ENCODE measurements around the gene MIA. TPM values are rescaled to one million over a fixed set of nuclear protein-coding genes. Genes with fewer than 3 reads are reported as not detected.

Gene MIA
- total and polyA plus RNA-seq, 9 of the 15 experiments (the other 6 are each of a cell fraction or from before 2014, with no cell fraction given), result 0.21 TPM; not detected in 8

DNA sequence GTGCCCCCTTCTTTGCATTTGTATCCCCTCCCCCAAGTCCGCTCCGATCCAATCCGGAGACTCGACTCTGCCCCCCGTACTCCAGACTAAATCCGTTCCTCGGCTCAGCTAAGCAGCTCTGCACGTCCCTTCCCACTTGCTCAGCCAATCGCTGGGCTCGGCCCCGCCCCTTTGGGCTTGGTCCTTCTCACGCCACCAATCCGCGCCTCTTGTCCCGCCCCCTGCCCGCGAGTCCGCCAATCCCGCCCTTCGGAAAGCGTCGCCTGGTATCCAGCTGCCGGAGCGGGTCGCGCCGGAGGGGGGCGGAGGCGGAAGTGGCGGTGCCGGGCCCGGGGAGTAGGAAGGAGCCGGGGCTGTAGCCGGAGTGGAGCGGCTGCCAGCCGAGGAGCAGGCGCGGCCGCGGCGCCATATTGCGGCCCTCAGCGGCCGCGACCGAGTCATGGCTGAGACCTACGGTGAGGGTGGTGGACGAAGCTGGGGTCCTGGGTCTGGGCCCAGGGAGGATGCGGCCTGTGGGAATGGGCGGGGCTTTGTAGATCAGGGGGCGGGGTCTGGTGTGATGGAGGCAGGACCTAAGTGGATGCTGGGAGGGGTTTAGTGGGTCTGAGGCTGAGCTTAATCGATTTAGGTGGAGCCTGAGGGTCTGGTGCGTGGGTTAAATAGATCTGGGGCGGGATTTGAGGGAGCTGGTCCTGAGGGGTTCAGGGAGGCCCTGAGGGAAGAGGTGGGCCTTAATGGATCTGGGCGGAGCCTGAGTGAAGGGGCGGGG is 2.8 kb downstream of the MIA start, which contains the start of gene RAB4B (continued):
- TF ChIP-seq, protein P1, sequence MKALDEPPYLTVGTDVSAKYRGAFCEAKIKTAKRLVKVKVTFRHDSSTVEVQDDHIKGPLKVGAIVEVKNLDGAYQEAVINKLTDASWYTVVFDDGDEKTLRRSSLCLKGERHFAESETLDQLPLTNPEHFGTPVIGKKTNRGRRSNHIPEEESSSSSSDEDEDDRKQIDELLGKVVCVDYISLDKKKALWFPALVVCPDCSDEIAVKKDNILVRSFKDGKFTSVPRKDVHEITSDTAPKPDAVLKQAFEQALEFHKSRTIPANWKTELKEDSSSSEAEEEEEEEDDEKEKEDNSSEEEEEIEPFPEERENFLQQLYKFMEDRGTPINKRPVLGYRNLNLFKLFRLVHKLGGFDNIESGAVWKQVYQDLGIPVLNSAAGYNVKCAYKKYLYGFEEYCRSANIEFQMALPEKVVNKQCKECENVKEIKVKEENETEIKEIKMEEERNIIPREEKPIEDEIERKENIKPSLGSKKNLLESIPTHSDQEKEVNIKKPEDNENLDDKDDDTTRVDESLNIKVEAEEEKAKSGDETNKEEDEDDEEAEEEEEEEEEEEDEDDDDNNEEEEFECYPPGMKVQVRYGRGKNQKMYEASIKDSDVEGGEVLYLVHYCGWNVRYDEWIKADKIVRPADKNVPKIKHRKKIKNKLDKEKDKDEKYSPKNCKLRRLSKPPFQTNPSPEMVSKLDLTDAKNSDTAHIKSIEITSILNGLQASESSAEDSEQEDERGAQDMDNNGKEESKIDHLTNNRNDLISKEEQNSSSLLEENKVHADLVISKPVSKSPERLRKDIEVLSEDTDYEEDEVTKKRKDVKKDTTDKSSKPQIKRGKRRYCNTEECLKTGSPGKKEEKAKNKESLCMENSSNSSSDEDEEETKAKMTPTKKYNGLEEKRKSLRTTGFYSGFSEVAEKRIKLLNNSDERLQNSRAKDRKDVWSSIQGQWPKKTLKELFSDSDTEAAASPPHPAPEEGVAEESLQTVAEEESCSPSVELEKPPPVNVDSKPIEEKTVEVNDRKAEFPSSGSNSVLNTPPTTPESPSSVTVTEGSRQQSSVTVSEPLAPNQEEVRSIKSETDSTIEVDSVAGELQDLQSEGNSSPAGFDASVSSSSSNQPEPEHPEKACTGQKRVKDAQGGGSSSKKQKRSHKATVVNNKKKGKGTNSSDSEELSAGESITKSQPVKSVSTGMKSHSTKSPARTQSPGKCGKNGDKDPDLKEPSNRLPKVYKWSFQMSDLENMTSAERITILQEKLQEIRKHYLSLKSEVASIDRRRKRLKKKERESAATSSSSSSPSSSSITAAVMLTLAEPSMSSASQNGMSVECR (CRISPR knock-in tag; IDR thresholded peaks at IDR 0.05), result peak; percentile 73
- TF ChIP-seq ZNF347 (CRISPR knock-in tag; IDR thresholded peaks at IDR 0.05; ENCODE audit: low read depth) (no peak), SIN3B (IDR thresholded peaks at IDR 0.05; ENCODE audit: low read depth) (peak; percentile 59; the same call in 1 of the 2 replicates), NCOA1 (IDR thresholded peaks at IDR 0.05; ENCODE audit: low read depth) (no peak), PHF20 (IDR thresholded peaks at IDR 0.05; ENCODE audit: partially characterized antibody) (peak; percentile 94), CREBBP (IDR thresholded peaks at IDR 0.05; ENCODE audit: low read depth, low read length) (no peak), ZFX (CRISPR knock-in tag; IDR thresholded peaks at IDR 0.05) (peak; percentile 96), MBD2 (IDR thresholded peaks at IDR 0.05; ENCODE audit: borderline replicate concordance, low read depth) (peak; percentile 99), OTX1 (CRISPR knock-in tag; IDR thresholded peaks at IDR 0.05) (0 out of 2 replicates have a peak, but pooled peaks have one; percentile 15), HDAC3 (IDR thresholded peaks at IDR 0.05; ENCODE audit: borderline replicate concordance, partially characterized antibody) (no peak), SAP30 (IDR thresholded peaks at IDR 0.05; ENCODE audit: borderline replicate concordance, insufficient read depth, low read depth, low read length, poor library complexity, severe bottlenecking) (peak; percentile 94), SPI1 (IDR thresholded peaks at IDR 0.05; ENCODE audit: borderline replicate concordance, low read depth, low read length) (peak; percentile 76; the same call in 1 of the 2 replicates), ZBTB17 (CRISPR knock-in tag; IDR thresholded peaks at IDR 0.05) (peak; percentile 58), CGGBP1 (CRISPR knock-in tag; IDR thresholded peaks at IDR 0.05) (peak; percentile 65; the same call in 1 of the 2 replicates), HLTF (IDR thresholded peaks at IDR 0.05) (no peak), SMARCE1 (IDR thresholded peaks at IDR 0.05) (no peak), GABPB1 (CRISPR knock-in tag; IDR thresholded peaks at IDR 0.05) (peak; percentile 87)
- TF ChIP-seq, protein P2, sequence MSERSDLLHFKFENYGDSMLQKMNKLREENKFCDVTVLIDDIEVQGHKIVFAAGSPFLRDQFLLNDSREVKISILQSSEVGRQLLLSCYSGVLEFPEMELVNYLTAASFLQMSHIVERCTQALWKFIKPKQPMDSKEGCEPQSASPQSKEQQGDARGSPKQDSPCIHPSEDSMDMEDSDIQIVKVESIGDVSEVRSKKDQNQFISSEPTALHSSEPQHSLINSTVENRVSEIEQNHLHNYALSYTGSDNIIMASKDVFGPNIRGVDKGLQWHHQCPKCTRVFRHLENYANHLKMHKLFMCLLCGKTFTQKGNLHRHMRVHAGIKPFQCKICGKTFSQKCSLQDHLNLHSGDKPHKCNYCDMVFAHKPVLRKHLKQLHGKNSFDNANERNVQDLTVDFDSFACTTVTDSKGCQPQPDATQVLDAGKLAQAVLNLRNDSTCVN (CRISPR knock-in tag; IDR thresholded peaks at IDR 0.05), result 0 out of 2 replicates have a peak, but pooled peaks have one; percentile 29
- TF ChIP-seq, protein P3, sequence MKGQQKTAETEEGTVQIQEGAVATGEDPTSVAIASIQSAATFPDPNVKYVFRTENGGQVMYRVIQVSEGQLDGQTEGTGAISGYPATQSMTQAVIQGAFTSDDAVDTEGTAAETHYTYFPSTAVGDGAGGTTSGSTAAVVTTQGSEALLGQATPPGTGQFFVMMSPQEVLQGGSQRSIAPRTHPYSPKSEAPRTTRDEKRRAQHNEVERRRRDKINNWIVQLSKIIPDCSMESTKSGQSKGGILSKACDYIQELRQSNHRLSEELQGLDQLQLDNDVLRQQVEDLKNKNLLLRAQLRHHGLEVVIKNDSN (CRISPR knock-in tag; IDR thresholded peaks at IDR 0.05), result peak; percentile 53; the same call in 1 of the 2 replicates
- TF ChIP-seq, protein P4, sequence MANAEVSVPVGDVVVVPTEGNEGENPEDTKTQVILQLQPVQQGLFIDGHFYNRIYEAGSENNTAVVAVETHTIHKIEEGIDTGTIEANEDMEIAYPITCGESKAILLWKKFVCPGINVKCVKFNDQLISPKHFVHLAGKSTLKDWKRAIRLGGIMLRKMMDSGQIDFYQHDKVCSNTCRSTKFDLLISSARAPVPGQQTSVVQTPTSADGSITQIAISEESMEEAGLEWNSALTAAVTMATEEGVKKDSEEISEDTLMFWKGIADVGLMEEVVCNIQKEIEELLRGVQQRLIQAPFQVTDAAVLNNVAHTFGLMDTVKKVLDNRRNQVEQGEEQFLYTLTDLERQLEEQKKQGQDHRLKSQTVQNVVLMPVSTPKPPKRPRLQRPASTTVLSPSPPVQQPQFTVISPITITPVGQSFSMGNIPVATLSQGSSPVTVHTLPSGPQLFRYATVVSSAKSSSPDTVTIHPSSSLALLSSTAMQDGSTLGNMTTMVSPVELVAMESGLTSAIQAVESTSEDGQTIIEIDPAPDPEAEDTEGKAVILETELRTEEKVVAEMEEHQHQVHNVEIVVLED (CRISPR knock-in tag; IDR thresholded peaks at IDR 0.05), result 0 out of 2 replicates have a peak, but pooled peaks have one; percentile 36

Measured in K562 (cell line).